B cell (primary cell): Measurements from ENCODE around the gene PCBP3. TPM values are rescaled to one million over a fixed set of nuclear protein-coding genes. Genes with fewer than 3 reads are reported as not detected.

Experiments
- ATAC-seq: fragments of 200-7000 bp; cut with Tn5 transposase; one replicate; pipeline ENCODE4 v1.10.0; 2021; ENCODE audit warnings: low read depth, mild to moderate bottlenecking, moderate number of reproducible peaks, moderate library complexity
- CTCF ChIA-PET: fragments of 350-600 bp; sonication (Branson Sonifier 250); formaldehyde crosslinking; loops from one replicate; lab custom pipeline; 2021; ENCODE audit warnings: antibody characterized with exemption, inconsistent platforms; lab: Charles Lee
- POLR2A ChIA-PET: fragments of 350-600 bp; sonication (Branson Sonifier 250); formaldehyde crosslinking; loops from one replicate; lab custom pipeline; 2021; ENCODE audit warnings: antibody characterized with exemption; lab: Charles Lee
- DNase-seq: peaks from one replicate; pipeline ENCODE4 v3.0.0; 2013
- H2AFZ ChIP-seq: 2 replicates; pipeline ENCODE4 v1.6.1; 2012; ENCODE audit warnings: mild to moderate bottlenecking, low read depth, low read length; ENCODE audit not compliant: insufficient read depth, poor library complexity, severe bottlenecking
- H3K27ac ChIP-seq, 2 donors: 1 replicate in 1 of 2; 2 replicates in 1 of 2; pipeline ENCODE4 v1.5.1; 2012 to 2013; ENCODE audit warnings: low read length in 2 of 2, mild to moderate bottlenecking in 2 of 2, moderate library complexity in 1 of 2
- H3K27me3 ChIP-seq, 4 experiments: fragments of 200-600 bp in 1 of 4; sonication (generic) in 1 of 4; replicated peaks in 1 of 4; 1 replicate in 2 of 4; 2 replicates in 2 of 4; pipeline versions ENCODE4 v1.6.1 to v1.7.0; 2013 to 2016; ENCODE audit warnings: low read length in 3 of 4, mild to moderate bottlenecking in 2 of 4, mixed read lengths in 1 of 4, moderate library complexity in 1 of 4; ENCODE audit not compliant: insufficient read depth in 4 of 4, control insufficient read depth in 3 of 4; ENCODE audit errors: control extremely low read depth in 1 of 4
- H3K36me3 ChIP-seq, 2 experiments: replicated peaks in 1 of 2; 1 replicate in 1 of 2; 2 replicates in 1 of 2; pipeline versions ENCODE4 v1.6.1 to v1.7.1; 2013; ENCODE audit warnings: low read length in 1 of 2; ENCODE audit not compliant: insufficient read depth in 2 of 2, control insufficient read depth in 1 of 2; ENCODE audit errors: control extremely low read depth in 1 of 2, extremely low read depth in 1 of 2
- H3K4me1 ChIP-seq, 2 donors: fragments of 200-600 bp in 1 of 2; sonication (generic) in 1 of 2; 1 replicate in 1 of 2; 2 replicates in 1 of 2; pipeline versions ENCODE4 v1.5.1 to v1.6.1; 2013 to 2017; ENCODE audit warnings: low read length in 2 of 2; ENCODE audit not compliant: control insufficient read depth in 2 of 2, insufficient read depth in 2 of 2
- H3K4me2 ChIP-seq: replicated peaks from 2 replicates; pipeline ENCODE3; 2012; ENCODE audit warnings: mild to moderate bottlenecking, low read depth, low read length; ENCODE audit not compliant: poor library complexity, severe bottlenecking
- H3K4me3 ChIP-seq, 5 experiments: fragments of 200-600 bp in 1 of 5; sonication (generic) in 1 of 5; 1 replicate in 3 of 5; 2 replicates in 2 of 5; pipeline versions ENCODE4 v1.5.1 to v1.7.0; 2011 to 2016; ENCODE audit warnings: low read length in 4 of 5, mild to moderate bottlenecking in 4 of 5, low read depth in 2 of 5, control low read depth in 1 of 5, moderate library complexity in 1 of 5; ENCODE audit not compliant: insufficient read depth in 1 of 5; ENCODE audit errors: control extremely low read depth in 1 of 5, extremely low read depth in 1 of 5
- H3K79me2 ChIP-seq: fragments of 200-600 bp; sonication (generic); one replicate; pipeline ENCODE4 v1.6.0; 2016; ENCODE audit warnings: low read length; ENCODE audit not compliant: control insufficient read depth, insufficient read depth
- H3K9ac ChIP-seq: fragments of 200-600 bp; sonication (generic); 2 replicates; pipeline ENCODE4 v1.6.1; 2017; ENCODE audit warnings: mild to moderate bottlenecking, low read length, moderate library complexity
- H3K9me3 ChIP-seq, 3 donors: one replicate each; pipeline versions ENCODE4 v1.6.1 to v1.7.1; 2013; ENCODE audit warnings: low read length in 2 of 3; ENCODE audit not compliant: control insufficient read depth in 2 of 3, insufficient read depth in 1 of 3; ENCODE audit errors: control extremely low read depth in 1 of 3
- H4K20me1 ChIP-seq: 2 replicates; pipeline ENCODE4 v1.6.0; 2012; ENCODE audit warnings: mild to moderate bottlenecking, low read length; ENCODE audit not compliant: insufficient read depth, control insufficient read depth, poor library complexity, severe bottlenecking
- H3K27ac Mint-ChIP-seq: one replicate; pipeline ENCODE4 v1.8.0; 2021; ENCODE audit warnings: mixed read lengths
- H3K27me3 Mint-ChIP-seq: one replicate; pipeline ENCODE4 v1.8.0; 2021; ENCODE audit warnings: mixed read lengths
- H3K4me1 Mint-ChIP-seq: one replicate; pipeline ENCODE4 v1.8.0; 2021; ENCODE audit warnings: mixed read lengths
- H3K4me3 Mint-ChIP-seq: one replicate; pipeline ENCODE4 v1.8.0; 2021; ENCODE audit warnings: mixed read lengths
- H3K9me3 Mint-ChIP-seq: one replicate; pipeline ENCODE4 v1.8.0; 2022; ENCODE audit warnings: mixed read lengths; ENCODE audit not compliant: insufficient read depth
- EZH2 ChIP-seq: IDR thresholded peaks from 2 replicates; pipeline ENCODE4 v1.6.1; 2012; ENCODE audit warnings: borderline replicate concordance, low read depth, mild to moderate bottlenecking, moderate library complexity, low read length; ENCODE audit not compliant: insufficient read depth, poor library complexity, severe bottlenecking
- WGBS: methylation state at CpG from one replicate; pipeline ENCODE4 v1.1.5; 2013; ENCODE audit warnings: missing lambda C conversion rate; ENCODE audit not compliant: insufficient coverage; 5-methylcytosine and 5-hydroxymethylcytosine counted together
- intact Hi-C: fragments of 100-400 bp; cut with micrococcal nuclease; formaldehyde crosslinking; loops from one replicate; pipeline ENCODE4 v1.10.0; 2022
- polyA plus RNA-seq: library from polyadenylated mRNA; depleted of rRNA; stranded (reverse); fragments of >200 nt; gene quantifications from 2 replicates; pipeline ENCODE4 v1.2.3, GENCODE V29; 2012
- total RNA-seq, 2 donors: library from RNA; stranded (reverse); fragments of 120-200 nt in 1 of 2; gene quantifications; 1 replicate in 1 of 2; 2 replicates in 1 of 2; pipeline versions ENCODE4 v1.2.3 to v1.2.4, GENCODE V29; 2013 to 2022
- TF ChIP-seq, protein P1 (sequence below): fragments of 200-600 bp; IDR thresholded peaks from one replicate; pipeline ENCODE4 v1.8.0; 2022; ENCODE audit warnings: antibody characterized with exemption, mild to moderate bottlenecking

PCBP3 gene
- total and polyA plus RNA-seq, 2 donors (not counting 1 experiment from before 2014, with no cell fraction given): 0.45 to 2.7 TPM

DNA sequence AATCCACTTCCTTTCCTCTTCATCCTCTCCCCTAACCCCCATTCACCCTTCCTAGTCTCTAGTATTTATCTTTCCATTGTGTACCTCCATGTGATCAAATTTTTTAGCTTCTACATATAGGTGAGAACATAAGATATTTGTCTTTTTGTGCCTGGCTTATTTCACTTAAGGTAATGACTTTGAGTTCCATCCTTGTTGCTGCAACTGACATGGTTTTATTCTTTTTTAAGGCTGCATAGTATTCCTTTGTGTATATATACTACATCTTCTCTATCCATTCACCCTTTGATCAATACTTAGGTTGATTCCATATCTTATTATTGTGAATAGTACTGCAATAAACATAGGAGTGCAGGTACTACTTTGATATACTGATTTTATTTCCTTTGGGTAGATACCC, 128.7 kb downstream of the PCBP3 start:
- POLR2A ChIA-PET: no interaction called here
- H3K27ac Mint-ChIP-seq: no peak overlapping the region
- H3K27me3 Mint-ChIP-seq: peaks cover 9% of the 10 kb centered on the region

DNA sequence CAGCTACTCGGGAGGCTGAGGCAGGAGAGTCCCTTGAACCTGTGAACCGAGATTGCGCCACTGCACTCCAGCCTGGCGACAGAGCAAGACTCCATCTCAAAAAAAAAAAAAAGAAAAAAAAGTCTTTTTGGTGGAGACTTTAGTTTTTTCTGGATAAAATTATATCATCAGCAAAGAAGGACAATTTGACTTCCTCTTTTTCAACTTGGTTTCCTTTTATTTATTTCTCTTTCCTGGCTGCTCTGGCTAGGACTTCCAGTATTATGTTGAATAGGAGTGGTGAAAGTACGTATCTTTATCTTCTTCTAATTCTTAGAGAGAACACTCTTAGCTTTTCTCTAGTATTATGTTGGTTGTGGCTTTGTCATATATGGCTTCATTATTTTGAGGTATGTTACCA, 130.8 kb downstream of the PCBP3 start:
- Histone ChIP-seq H3K4me1 (no peaks in the 10 kb centered on the region), H3K79me2 (no peaks in the 10 kb centered on the region), H3K9me3 (peaks cover 6 to 18% (median 14%) of the 10 kb centered on the region in 3 donors), H3K27me3 (no peaks in the 10 kb centered on the region), H3K4me3 (no peak overlapping the region), H3K4me2 (no peak overlapping the region), H2AFZ (no peak overlapping the region), H3K36me3 (no peaks in the 10 kb centered on the region), H3K27ac (no peak overlapping the region), H3K9ac (no peak overlapping the region), H4K20me1 (no peaks in the 10 kb centered on the region)
- no peak for DNase-seq
- no peak for ATAC-seq
- TF ChIP-seq, protein P1, sequence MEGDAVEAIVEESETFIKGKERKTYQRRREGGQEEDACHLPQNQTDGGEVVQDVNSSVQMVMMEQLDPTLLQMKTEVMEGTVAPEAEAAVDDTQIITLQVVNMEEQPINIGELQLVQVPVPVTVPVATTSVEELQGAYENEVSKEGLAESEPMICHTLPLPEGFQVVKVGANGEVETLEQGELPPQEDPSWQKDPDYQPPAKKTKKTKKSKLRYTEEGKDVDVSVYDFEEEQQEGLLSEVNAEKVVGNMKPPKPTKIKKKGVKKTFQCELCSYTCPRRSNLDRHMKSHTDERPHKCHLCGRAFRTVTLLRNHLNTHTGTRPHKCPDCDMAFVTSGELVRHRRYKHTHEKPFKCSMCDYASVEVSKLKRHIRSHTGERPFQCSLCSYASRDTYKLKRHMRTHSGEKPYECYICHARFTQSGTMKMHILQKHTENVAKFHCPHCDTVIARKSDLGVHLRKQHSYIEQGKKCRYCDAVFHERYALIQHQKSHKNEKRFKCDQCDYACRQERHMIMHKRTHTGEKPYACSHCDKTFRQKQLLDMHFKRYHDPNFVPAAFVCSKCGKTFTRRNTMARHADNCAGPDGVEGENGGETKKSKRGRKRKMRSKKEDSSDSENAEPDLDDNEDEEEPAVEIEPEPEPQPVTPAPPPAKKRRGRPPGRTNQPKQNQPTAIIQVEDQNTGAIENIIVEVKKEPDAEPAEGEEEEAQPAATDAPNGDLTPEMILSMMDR: no peak
- no peak for TF ChIP-seq EZH2
- Mint-ChIP-seq H3K27me3 (peaks cover 10% of the 10 kb centered on the region), H3K9me3 (peaks cover 14% of the 10 kb centered on the region), H3K27ac (no peak overlapping the region), H3K4me1 (no peaks in the 10 kb centered on the region), H3K4me3 (no peak overlapping the region)
- WGBS: 100% methylated on average over 1 of the region's 5 CpGs
- ChIA-PET CTCF (no interaction called here), POLR2A (no interaction called here)
- intact Hi-C loops: no loop called here

More for the DNA sequence above, 128.7 kb downstream of the PCBP3 start:
- Histone ChIP-seq H4K20me1 (no peaks in the 10 kb centered on the region), H2AFZ (no peak overlapping the region), H3K9ac (no peak overlapping the region), H3K27me3 (no peaks in the 10 kb centered on the region), H3K27ac (no peak overlapping the region), H3K4me3 (no peak overlapping the region), H3K79me2 (no peaks in the 10 kb centered on the region), H3K36me3 (no peaks in the 10 kb centered on the region), H3K4me1 (no peaks in the 10 kb centered on the region), H3K4me2 (no peak overlapping the region), H3K9me3 (peaks cover 5% of the 10 kb centered on the region in 3 donors)
- Mint-ChIP-seq H3K4me3 (no peak overlapping the region), H3K4me1 (no peaks in the 10 kb centered on the region), H3K9me3 (peaks cover 9% of the 10 kb centered on the region)
- no peak for TF ChIP-seq EZH2
- TF ChIP-seq, protein P1: no peak
- DNase-seq (no peak), ATAC-seq (no peak)
- intact Hi-C loops: no loop called here
- CTCF ChIA-PET: no interaction called here
